ENCODE measurements around the gene LRRC8D. TPM values are rescaled to one million over a fixed set of nuclear protein-coding genes. Genes with fewer than 3 reads are reported as not detected.

Gene LRRC8D
- total and polyA plus RNA-seq, 9 of the 15 experiments (the other 6 are each of a cell fraction or from before 2014, with no cell fraction given), result 3.4 to 53.9 (median 15.9) TPM

GRCh38 chr1:89973471-89974127 is 152.8 kb downstream of the LRRC8D start (continued):
- TF ChIP-seq CTCFL (IDR thresholded peaks at IDR 0.05; ENCODE audit: borderline replicate concordance, insufficient read depth, low read depth, low read length, poor library complexity, severe bottlenecking) (no peak), MAFK (IDR thresholded peaks at IDR 0.05; ENCODE audit: low read length) (peak; percentile 1; the same call in 1 of the 2 replicates), ZNF717 (CRISPR knock-in tag; IDR thresholded peaks at IDR 0.05) (no peak), SRSF9 (IDR thresholded peaks at IDR 0.05; ENCODE audit: borderline replicate concordance, low read depth, low read length) (no peak), CCAR2 (IDR thresholded peaks at IDR 0.05; ENCODE audit: low read depth, low read length) (no peak), HEY1 (CRISPR knock-in tag; IDR thresholded peaks at IDR 0.05; ENCODE audit: borderline replicate concordance) (no peak), MBD1 (CRISPR knock-in tag; IDR thresholded peaks at IDR 0.05) (no peak), MEF2A (IDR thresholded peaks at IDR 0.05; ENCODE audit: control insufficient read depth, low read depth, low read length) (no peak), CCNT2 (IDR thresholded peaks at IDR 0.05; ENCODE audit: borderline replicate concordance, extremely low read depth, insufficient read length, low read depth, low read length) (no peak), KLF16 (IDR thresholded peaks at IDR 0.05) (no peak), PPARD (CRISPR knock-in tag; IDR thresholded peaks at IDR 0.05) (no peak), E2F1 (CRISPR knock-in tag; IDR thresholded peaks at IDR 0.05) (no peak)
- TF ChIP-seq, protein P1, sequence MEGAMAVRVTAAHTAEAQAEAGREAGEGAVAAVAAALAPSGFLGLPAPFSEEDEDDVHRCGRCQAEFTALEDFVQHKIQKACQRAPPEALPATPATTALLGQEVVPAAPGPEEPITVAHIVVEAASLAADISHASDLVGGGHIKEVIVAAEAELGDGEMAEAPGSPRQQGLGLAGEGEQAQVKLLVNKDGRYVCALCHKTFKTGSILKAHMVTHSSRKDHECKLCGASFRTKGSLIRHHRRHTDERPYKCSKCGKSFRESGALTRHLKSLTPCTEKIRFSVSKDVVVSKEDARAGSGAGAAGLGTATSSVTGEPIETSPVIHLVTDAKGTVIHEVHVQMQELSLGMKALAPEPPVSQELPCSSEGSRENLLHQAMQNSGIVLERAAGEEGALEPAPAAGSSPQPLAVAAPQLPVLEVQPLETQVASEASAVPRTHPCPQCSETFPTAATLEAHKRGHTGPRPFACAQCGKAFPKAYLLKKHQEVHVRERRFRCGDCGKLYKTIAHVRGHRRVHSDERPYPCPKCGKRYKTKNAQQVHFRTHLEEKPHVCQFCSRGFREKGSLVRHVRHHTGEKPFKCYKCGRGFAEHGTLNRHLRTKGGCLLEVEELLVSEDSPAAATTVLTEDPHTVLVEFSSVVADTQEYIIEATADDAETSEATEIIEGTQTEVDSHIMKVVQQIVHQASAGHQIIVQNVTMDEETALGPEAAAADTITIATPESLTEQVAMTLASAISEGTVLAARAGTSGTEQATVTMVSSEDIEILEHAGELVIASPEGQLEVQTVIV (CRISPR knock-in tag; IDR thresholded peaks at IDR 0.05; ENCODE audit: borderline replicate concordance), result no peak
- TF ChIP-seq, protein P2, sequence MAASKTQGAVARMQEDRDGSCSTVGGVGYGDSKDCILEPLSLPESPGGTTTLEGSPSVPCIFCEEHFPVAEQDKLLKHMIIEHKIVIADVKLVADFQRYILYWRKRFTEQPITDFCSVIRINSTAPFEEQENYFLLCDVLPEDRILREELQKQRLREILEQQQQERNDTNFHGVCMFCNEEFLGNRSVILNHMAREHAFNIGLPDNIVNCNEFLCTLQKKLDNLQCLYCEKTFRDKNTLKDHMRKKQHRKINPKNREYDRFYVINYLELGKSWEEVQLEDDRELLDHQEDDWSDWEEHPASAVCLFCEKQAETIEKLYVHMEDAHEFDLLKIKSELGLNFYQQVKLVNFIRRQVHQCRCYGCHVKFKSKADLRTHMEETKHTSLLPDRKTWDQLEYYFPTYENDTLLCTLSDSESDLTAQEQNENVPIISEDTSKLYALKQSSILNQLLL (CRISPR knock-in tag; IDR thresholded peaks at IDR 0.05; ENCODE audit: borderline replicate concordance), result no peak
- TF ChIP-seq, protein P3, sequence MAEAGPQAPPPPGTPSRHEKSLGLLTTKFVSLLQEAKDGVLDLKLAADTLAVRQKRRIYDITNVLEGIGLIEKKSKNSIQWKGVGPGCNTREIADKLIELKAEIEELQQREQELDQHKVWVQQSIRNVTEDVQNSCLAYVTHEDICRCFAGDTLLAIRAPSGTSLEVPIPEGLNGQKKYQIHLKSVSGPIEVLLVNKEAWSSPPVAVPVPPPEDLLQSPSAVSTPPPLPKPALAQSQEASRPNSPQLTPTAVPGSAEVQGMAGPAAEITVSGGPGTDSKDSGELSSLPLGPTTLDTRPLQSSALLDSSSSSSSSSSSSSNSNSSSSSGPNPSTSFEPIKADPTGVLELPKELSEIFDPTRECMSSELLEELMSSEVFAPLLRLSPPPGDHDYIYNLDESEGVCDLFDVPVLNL (CRISPR knock-in tag; IDR thresholded peaks at IDR 0.05; ENCODE audit: low read depth), result no peak
- TF ChIP-seq, protein P4, sequence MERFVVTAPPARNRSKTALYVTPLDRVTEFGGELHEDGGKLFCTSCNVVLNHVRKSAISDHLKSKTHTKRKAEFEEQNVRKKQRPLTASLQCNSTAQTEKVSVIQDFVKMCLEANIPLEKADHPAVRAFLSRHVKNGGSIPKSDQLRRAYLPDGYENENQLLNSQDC (CRISPR knock-in tag; IDR thresholded peaks at IDR 0.05), result no peak
